ENCODE measurements around the gene CFAP410. TPM values are rescaled to one million over a fixed set of nuclear protein-coding genes. Genes with fewer than 3 reads are reported as not detected.
A peak's percentile ranks its signal among the peaks of the same experiment; 100 is the strongest.

CFAP410 gene
- total RNA-seq, 2 donors from 2014 or later = 48.8 to 51.3 TPM

GRCh38 chr21:44353191-44353970 is 14.2 kb upstream of the CFAP410 start, which contains the start of gene TRPM2:
Gene TRPM2 (plus strand): TSS chr21:44353621. CDS start chr21:44353701, 80 bp downstream.
- Histone ChIP-seq H3K36me3 (no peaks in the 10 kb centered on the region), H3K4me3 (peak within 1 kb of the TSS; percentile 57), H3K9me3 (no peaks in the 10 kb centered on the region), H3K4me1 (ENCODE audit: control insufficient read depth in 1 of 2, low read depth in 2 of 2) (peaks cover 0 to 4% of the 10 kb centered on the region in 2 donors), H3K27ac (peak within 1 kb of the TSS in 1 of 2 donors; percentile 49), H3K27me3 (replicated peaks; ENCODE audit: insufficient read depth) (no peaks in the 10 kb centered on the region)
- ATAC-seq (ENCODE audit: insufficient number of reproducible peaks, low FRiP score, low read depth) (no peak), DNase-seq (ENCODE audit: low spot score) (no peak)
- TF ChIP-seq CTCF (IDR thresholded peaks at IDR 0.05) = no peak

- Histone ChIP-seq H3K4me3 (peak overlapping the region; percentile 57), H3K27me3 (replicated peaks; ENCODE audit: insufficient read depth) (no peaks in the 10 kb centered on the region), H3K27ac (peak overlapping the region in 1 of 2 donors; percentile 49), H3K9me3 (no peaks in the 10 kb centered on the region), H3K36me3 (no peaks in the 10 kb centered on the region), H3K4me1 (ENCODE audit: control insufficient read depth in 1 of 2, low read depth in 2 of 2) (peaks cover 0 to 4% of the 10 kb centered on the region in 2 donors)
- no peak for ATAC-seq (ENCODE audit: insufficient number of reproducible peaks, low FRiP score, low read depth)
- TF ChIP-seq CTCF (IDR thresholded peaks at IDR 0.05) = no peak
- no peak for DNase-seq (ENCODE audit: low spot score)
Observed at GRCh38 chr21:44352253-44352860, 13.2 kb upstream of the CFAP410 start.

GRCh38 chr21:44351535-44352252 is 12.5 kb upstream of the CFAP410 start:
- Histone ChIP-seq H3K4me1 (ENCODE audit: control insufficient read depth in 1 of 2, low read depth in 2 of 2) (peaks cover 0 to 4% of the 10 kb centered on the region in 2 donors), H3K27me3 (replicated peaks; ENCODE audit: insufficient read depth) (no peaks in the 10 kb centered on the region), H3K4me3 (no peak overlapping the region), H3K9me3 (no peaks in the 10 kb centered on the region), H3K36me3 (no peaks in the 10 kb centered on the region), H3K27ac (no peak overlapping the region)
- ATAC-seq (ENCODE audit: insufficient number of reproducible peaks, low FRiP score, low read depth) = no peak
- TF ChIP-seq CTCF (IDR thresholded peaks at IDR 0.05) = no peak
- no peak for DNase-seq (ENCODE audit: low spot score)

GRCh38 chr21:44350773-44351481 is 11.7 kb upstream of the CFAP410 start:
- Histone ChIP-seq H3K4me3 (peak overlapping the region; percentile 33), H3K9me3 (no peaks in the 10 kb centered on the region), H3K27me3 (replicated peaks; ENCODE audit: insufficient read depth) (no peaks in the 10 kb centered on the region), H3K27ac (no peak overlapping the region), H3K36me3 (no peaks in the 10 kb centered on the region), H3K4me1 (ENCODE audit: control insufficient read depth in 1 of 2, low read depth in 2 of 2) (peaks cover 0 to 4% of the 10 kb centered on the region in 2 donors)
- DNase-seq (ENCODE audit: low spot score) (no peak), ATAC-seq (ENCODE audit: insufficient number of reproducible peaks, low FRiP score, low read depth) (no peak)
- no peak for TF ChIP-seq CTCF (IDR thresholded peaks at IDR 0.05)
